ENCODE results near the gene MRPL46.
"Not testable (repeated sequence)": the region's sequence is repeated elsewhere in the genome, so short reads cannot be mapped to it uniquely, and the experiment has no call there.

MRPL46 gene

GRCh38 chr15:88438181-88438580 is 29.0 kb downstream of the MRPL46 start:
- no peak for DNase-seq

- DNase-seq, result not testable (repeated sequence)
Measured at GRCh38 chr15:88434106-88434505, 33.1 kb downstream of the MRPL46 start.

GRCh38 chr15:88433046-88433685 is 34.0 kb downstream of the MRPL46 start:
- DNase-seq, result no peak

GRCh38 chr15:88431441-88431840 is 35.7 kb downstream of the MRPL46 start:
- no peak for DNase-seq

GRCh38 chr15:88430051-88430450 is 37.1 kb downstream of the MRPL46 start:
- DNase-seq, result no peak

GRCh38 chr15:88428805-88429605 is 38.2 kb downstream of the MRPL46 start:
- DNase-seq, result no peak

- DNase-seq, result no peak
Measured at GRCh38 chr15:88428053-88428452, 39.1 kb downstream of the MRPL46 start.

- DNase-seq, result no peak
Measured at GRCh38 chr15:88426304-88426703, 40.9 kb downstream of the MRPL46 start.

- no peak for DNase-seq
Measured at GRCh38 chr15:88423331-88423730, 43.9 kb downstream of the MRPL46 start.

- no peak for DNase-seq
Measured at GRCh38 chr15:88419830-88420229, 47.4 kb downstream of the MRPL46 start.
